ENCODE measurements around the gene GPR35.

GRCh38 chr2:240588006-240588655, 37.1 kb upstream of the GPR35 start:
- TF ChIP-seq CTCF (IDR thresholded peaks at IDR 0.05; ENCODE audit: extremely low read depth in 1 of 2, insufficient read depth in 1 of 2, low read depth in 1 of 2, low read length in 2 of 2) (no peak), MYC (IDR thresholded peaks at IDR 0.05; ENCODE audit: low read depth, low read length) (no peak), JUN (IDR thresholded peaks at IDR 0.05; ENCODE audit: borderline replicate concordance, insufficient read depth, insufficient read length, low read depth) (no peak), POLR2AphosphoS5 (IDR thresholded peaks at IDR 0.05; ENCODE audit: insufficient read depth, low read depth, low read length) (no peak), FOS (IDR thresholded peaks at IDR 0.05; ENCODE audit: borderline replicate concordance, insufficient read depth, low read length) (no peak), EZH2 (IDR thresholded peaks at IDR 0.05; ENCODE audit: borderline replicate concordance, low read depth, low read length, severe bottlenecking) (no peak), POLR2A (IDR thresholded peaks at IDR 0.05; ENCODE audit: low read depth, low read length) (no peak)
- TF ChIP-seq, protein P1, sequence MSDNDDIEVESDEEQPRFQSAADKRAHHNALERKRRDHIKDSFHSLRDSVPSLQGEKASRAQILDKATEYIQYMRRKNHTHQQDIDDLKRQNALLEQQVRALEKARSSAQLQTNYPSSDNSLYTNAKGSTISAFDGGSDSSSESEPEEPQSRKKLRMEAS (IDR thresholded peaks at IDR 0.05; ENCODE audit: insufficient read depth, insufficient read length): no peak

Data from endothelial cell of umbilical vein (primary cell).